ENCODE results near the gene GALNT8.
"Not testable (repeated sequence)": the region's sequence is repeated elsewhere in the genome, so short reads cannot be mapped to it uniquely, and the experiment has no call there.

The GALNT8 gene

DNA sequence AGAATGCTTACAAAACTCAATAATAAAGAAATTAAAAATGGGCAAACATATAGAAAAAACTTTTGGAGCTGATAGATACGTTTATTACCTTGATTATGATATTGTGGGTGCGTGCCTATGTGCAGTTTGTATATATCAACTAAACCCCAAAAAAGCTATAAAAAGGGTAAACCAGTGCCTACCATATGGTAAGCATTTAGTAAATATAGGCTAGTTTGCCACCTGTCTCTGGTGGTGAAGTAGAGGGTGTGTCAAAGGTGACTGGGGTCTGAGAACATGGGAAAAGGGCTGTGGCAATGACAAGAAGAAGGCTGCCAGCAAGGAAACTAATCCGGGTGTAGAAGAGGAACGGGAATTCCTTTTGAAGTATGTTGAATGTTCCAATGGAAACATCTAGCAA, 18.3 kb downstream of the GALNT8 start:
- H3K4me3 ChIP-seq (ENCODE audit: low read depth, low read length): no peak overlapping the region
- no peak for DNase-seq (ENCODE audit: low read depth, low spot score)
- TF ChIP-seq, protein P1, sequence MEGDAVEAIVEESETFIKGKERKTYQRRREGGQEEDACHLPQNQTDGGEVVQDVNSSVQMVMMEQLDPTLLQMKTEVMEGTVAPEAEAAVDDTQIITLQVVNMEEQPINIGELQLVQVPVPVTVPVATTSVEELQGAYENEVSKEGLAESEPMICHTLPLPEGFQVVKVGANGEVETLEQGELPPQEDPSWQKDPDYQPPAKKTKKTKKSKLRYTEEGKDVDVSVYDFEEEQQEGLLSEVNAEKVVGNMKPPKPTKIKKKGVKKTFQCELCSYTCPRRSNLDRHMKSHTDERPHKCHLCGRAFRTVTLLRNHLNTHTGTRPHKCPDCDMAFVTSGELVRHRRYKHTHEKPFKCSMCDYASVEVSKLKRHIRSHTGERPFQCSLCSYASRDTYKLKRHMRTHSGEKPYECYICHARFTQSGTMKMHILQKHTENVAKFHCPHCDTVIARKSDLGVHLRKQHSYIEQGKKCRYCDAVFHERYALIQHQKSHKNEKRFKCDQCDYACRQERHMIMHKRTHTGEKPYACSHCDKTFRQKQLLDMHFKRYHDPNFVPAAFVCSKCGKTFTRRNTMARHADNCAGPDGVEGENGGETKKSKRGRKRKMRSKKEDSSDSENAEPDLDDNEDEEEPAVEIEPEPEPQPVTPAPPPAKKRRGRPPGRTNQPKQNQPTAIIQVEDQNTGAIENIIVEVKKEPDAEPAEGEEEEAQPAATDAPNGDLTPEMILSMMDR (IDR thresholded peaks at IDR 0.05; ENCODE audit: low read depth, low read length): no peak
- in situ Hi-C loops (cut with HindIII; ENCODE audit: low sequenced_read_pairs): no loop called here

DNA sequence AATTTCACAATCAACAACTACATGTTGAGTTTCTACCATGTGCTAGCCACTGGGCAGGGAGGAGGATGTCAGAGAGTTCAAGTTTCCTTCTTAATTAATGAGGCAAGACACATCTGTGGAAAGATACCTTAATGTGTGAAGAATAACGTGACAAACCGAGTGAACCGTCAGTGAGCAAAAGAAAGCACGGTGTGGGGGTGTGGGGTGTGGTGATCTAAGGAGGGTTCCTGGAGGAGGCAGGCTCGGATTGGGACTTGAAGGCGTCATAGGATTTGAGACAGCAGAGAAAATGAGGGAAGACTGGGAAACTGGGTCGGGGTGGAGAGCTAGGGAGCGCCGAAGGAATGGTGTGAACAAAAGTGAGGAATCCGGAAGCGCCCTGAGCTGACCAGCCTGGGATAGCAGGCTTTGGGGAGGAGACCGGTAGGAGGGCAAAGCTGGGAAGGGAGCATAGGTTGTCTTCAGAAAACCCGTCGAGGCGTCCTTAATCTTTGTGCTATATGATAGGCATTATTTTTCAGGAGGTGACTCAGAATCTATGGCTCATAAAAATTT, 22.3 kb downstream of the GALNT8 start:
- no peak overlapping the region for H3K4me3 ChIP-seq (ENCODE audit: low read depth, low read length)
- DNase-seq (ENCODE audit: low read depth, low spot score): no peak
- in situ Hi-C loops (cut with HindIII; ENCODE audit: low sequenced_read_pairs): no loop called here
- TF ChIP-seq, protein P1 (IDR thresholded peaks at IDR 0.05; ENCODE audit: low read depth, low read length): no peak

DNA sequence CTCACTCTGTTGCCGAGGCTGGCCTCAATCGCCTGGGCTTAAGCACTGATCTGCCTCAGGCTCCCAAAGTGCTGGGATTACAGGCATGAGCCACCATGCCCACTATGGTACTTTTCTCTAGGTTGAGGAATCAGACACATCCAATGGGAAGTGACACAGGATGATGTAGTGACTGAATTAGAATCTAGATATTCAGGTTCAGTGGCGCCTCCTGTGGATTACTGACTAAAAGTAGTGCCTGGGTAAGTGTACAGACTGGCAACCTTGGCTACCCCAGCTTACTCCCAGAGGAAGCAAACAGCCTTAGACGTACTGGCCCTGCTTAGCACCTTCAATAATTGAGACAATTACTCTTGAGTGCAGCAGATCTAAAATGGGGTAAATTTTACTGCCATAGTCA, 22.8 kb downstream of the GALNT8 start:
- in situ Hi-C loops (cut with HindIII; ENCODE audit: low sequenced_read_pairs): no loop called here
- DNase-seq (ENCODE audit: low read depth, low spot score): no peak
- H3K4me3 ChIP-seq (ENCODE audit: low read depth, low read length): no peak overlapping the region
- TF ChIP-seq, protein P1 (IDR thresholded peaks at IDR 0.05; ENCODE audit: low read depth, low read length): no peak

DNA sequence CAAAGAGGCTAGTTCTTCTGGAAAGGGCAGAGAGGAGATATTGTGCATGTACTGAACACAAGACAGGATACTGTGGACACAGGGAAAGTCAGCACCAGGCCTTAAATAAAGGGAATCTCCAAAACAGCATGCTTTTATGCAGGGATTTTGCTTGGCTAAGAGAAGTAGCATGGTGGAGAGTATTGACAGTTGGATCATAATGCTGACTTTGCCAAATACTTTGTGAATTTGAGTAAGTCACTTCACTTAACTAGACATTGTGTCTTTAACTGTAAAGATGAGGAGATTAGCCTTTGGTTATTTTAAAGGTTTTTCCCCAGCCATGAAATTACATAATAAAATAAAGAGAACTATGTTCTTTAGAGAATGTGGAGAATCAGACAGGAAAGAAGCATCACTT, 24.5 kb downstream of the GALNT8 start:
- H3K4me3 ChIP-seq (ENCODE audit: low read depth, low read length): no peak overlapping the region
- DNase-seq (ENCODE audit: low read depth, low spot score): no peak
- in situ Hi-C loops (cut with HindIII; ENCODE audit: low sequenced_read_pairs): no loop called here
- TF ChIP-seq, protein P1 (IDR thresholded peaks at IDR 0.05; ENCODE audit: low read depth, low read length): no peak

DNA sequence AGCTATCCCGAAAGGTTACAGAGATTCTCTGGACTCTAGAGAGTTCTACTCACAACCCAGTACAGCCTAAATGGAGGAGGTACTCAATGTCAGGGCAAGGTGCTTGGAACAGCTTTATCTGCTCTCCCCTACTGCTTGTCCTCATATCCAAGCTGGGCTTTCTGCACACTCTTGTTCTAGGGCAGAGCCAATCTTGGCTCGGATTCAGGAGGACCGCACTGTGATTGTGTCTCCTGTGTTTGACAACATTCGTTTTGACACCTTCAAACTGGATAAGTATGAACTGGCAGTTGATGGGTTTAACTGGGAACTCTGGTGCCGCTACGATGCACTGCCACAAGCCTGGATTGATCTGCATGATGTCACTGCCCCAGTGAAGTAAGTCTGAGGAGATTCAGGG, 25.0 kb downstream of the GALNT8 start:
- no peak for DNase-seq (ENCODE audit: low read depth, low spot score)
- H3K4me3 ChIP-seq (ENCODE audit: low read depth, low read length): no peak overlapping the region
- TF ChIP-seq, protein P1 (IDR thresholded peaks at IDR 0.05; ENCODE audit: low read depth, low read length): no peak
- in situ Hi-C loops (cut with HindIII; ENCODE audit: low sequenced_read_pairs): no loop called here

DNA sequence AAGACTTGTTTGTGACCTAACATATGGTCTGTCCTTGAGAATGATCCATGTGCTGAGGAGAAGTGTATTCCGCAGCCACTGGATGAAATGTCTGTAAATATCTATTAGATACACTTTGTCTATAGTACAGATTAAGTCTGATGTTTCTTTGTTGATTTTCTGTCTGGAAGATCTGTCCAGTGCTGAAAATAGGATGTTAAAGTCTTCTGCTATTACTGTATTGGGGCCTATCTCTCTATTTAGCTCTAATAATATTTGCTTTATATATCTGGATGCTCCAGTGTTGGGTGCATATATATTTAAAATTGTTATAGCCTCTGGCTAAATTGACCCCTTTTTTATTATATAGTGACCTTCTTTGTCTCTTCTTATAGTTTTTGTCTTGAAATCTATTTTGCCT, 31.5 kb downstream of the GALNT8 start:
- in situ Hi-C loops (cut with HindIII; ENCODE audit: low sequenced_read_pairs); DNase-seq (ENCODE audit: low read depth, low spot score); H3K4me3 ChIP-seq (ENCODE audit: low read depth, low read length): not testable (repeated sequence)

DNA sequence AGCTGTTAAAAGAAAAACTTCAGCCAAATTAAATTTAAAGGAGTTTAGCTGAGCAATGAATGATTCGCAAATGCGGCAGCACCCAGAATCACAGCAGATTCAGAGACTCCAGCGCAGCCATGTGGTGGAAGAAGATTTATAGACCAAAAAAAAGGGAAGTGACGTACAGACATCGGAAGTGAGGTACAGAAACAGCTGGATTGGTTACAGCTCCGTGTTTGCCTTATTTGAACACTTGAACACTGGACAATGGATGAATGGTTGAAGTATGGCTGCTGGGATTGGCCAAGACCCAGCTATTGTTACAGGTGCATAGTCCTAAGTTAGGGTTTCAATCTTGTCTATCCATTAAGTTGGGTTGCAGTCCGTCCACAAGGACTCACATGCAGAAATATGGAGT, 42.6 kb downstream of the GALNT8 start:
- DNase-seq (ENCODE audit: low read depth, low spot score): no peak
- H3K4me3 ChIP-seq (ENCODE audit: low read depth, low read length): no peak overlapping the region
- in situ Hi-C loops (cut with HindIII; ENCODE audit: low sequenced_read_pairs): no loop called here
- TF ChIP-seq, protein P1 (IDR thresholded peaks at IDR 0.05; ENCODE audit: low read depth, low read length): no peak

Measured in astrocyte of the spinal cord (primary cell).